ENCODE results near the gene KLHL29. TPM values are rescaled to one million over a fixed set of nuclear protein-coding genes. Genes with fewer than 3 reads are reported as not detected.

The KLHL29 gene
- total RNA-seq, 1 experiment from 2014 or later: 16.7 TPM

DNA sequence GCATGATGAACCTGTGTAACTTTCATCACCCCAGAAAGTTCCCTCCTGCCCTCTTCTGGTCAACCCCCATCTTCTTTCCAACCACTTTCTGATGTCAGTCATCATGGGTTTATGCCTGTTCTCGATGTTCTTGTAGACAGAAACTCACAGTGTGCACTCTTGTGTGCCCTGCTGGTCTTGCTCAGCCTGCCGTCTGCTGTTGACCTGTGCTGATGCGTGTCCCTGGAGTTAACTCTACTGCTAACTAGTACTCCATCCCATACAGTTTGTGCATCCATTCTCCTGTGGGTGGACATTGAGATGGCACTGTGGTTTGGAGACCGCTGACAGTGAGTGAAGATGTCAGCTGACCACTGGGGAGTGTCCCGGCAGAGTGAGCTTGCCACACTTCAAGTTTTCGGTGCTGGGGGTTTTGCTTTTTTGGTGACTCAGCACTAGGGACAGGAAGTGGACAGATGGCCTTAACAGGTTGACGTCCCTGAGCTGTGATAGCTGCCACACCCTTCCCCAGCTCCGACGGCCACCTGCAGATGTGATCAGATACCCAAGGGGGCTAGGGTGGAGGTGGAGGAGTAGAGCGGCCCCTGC lies 14.8 kb downstream of the KLHL29 start:
- Histone ChIP-seq H3K79me2 (ENCODE audit: insufficient read depth, low read length) (peaks cover 22% of the 10 kb centered on the region), H2AFZ (ENCODE audit: low read depth, low read length, poor library complexity, severe bottlenecking) (no peak overlapping the region), H3K9ac (ENCODE audit: low read length) (no peak overlapping the region), H3K27ac (ENCODE audit: low read depth, low read length) (no peak overlapping the region), H3K27me3 (ENCODE audit: insufficient read depth, low read length) (no peaks in the 10 kb centered on the region), H3K4me1 (ENCODE audit: control insufficient read depth in 1 of 2, insufficient read depth in 2 of 2, low read length in 2 of 2) (0 out of 4 replicates have a peak, but pooled peaks cover 0 to 3% of the 10 kb centered on the region in 2 experiments), H4K20me1 (ENCODE audit: insufficient read depth) (no peaks in the 10 kb centered on the region), H3K4me2 (ENCODE audit: low read length) (no peak overlapping the region), H3K36me3 (ENCODE audit: control insufficient read depth in 1 of 2, insufficient read depth in 2 of 2, low read length in 2 of 2) (no peaks in the 10 kb centered on the region), H3K9me3 (ENCODE audit: control insufficient read depth in 1 of 2, insufficient read depth in 1 of 2, low read depth in 1 of 2, low read length in 2 of 2) (no peaks in the 10 kb centered on the region), H3K4me3 (replicated peaks in 1 of 2; ENCODE audit: low read depth in 1 of 2, low read length in 2 of 2) (no peak overlapping the region), H3K9me2 (ENCODE audit: insufficient read depth) (no peaks in the 10 kb centered on the region)
- ChIA-PET POLR2A (no interaction called here), RAD21 (ENCODE audit: low non-redundant PET in 1 of 2, low total read pairs in 2 of 2, uncharacterized antibody in 2 of 2, unreplicated experiment in 2 of 2) (no interaction called here), CTCF (no interaction called here)
- TF ChIP-seq EZH2 (IDR thresholded peaks at IDR 0.05): no peak
- TF ChIP-seq RAD21 (IDR thresholded peaks at IDR 0.05; ENCODE audit: low read depth): peak; percentile 44
- TF ChIP-seq, protein P1, sequence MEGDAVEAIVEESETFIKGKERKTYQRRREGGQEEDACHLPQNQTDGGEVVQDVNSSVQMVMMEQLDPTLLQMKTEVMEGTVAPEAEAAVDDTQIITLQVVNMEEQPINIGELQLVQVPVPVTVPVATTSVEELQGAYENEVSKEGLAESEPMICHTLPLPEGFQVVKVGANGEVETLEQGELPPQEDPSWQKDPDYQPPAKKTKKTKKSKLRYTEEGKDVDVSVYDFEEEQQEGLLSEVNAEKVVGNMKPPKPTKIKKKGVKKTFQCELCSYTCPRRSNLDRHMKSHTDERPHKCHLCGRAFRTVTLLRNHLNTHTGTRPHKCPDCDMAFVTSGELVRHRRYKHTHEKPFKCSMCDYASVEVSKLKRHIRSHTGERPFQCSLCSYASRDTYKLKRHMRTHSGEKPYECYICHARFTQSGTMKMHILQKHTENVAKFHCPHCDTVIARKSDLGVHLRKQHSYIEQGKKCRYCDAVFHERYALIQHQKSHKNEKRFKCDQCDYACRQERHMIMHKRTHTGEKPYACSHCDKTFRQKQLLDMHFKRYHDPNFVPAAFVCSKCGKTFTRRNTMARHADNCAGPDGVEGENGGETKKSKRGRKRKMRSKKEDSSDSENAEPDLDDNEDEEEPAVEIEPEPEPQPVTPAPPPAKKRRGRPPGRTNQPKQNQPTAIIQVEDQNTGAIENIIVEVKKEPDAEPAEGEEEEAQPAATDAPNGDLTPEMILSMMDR (IDR thresholded peaks at IDR 0.05 in 2 of 3, conservative IDR thresholded peaks at IDR 0.05 in 1 of 3; ENCODE audit: borderline replicate concordance in 1 of 3, insufficient read depth in 1 of 3, low read depth in 2 of 3, low read length in 2 of 3): peak in 1 of 3 experiments; percentile 20; a peak in 1 of 6 replicates
- intact Hi-C loops (cut with micrococcal nuclease): no loop called here
- DNase-seq (ENCODE audit: low read depth, low spot score) (no peak), ATAC-seq (no peak)
- BruUV-seq (replicated peaks): no TSS peak

DNA sequence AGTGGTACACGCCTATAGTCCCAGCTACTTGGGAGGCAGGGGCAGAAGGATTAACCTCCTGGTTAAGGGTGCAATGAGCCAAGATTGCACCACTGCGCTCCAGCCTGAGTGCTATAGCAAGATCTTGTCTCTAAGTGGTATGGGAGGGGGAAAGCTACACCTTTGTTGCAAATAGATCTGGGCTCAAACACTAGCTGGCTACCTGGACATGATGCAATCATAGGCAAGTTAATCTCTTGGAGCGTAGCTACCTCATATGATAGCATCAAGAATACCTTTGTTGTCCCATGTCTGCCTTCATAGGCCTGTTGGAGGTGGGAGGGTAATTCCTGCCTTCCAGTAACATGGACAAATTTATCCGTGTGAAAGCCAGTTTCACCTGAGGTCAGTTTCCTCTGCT lies 15.7 kb downstream of the KLHL29 start:
- Histone ChIP-seq H3K9me2 (ENCODE audit: insufficient read depth) (no peaks in the 10 kb centered on the region), H3K36me3 (ENCODE audit: control insufficient read depth in 1 of 2, insufficient read depth in 2 of 2, low read length in 2 of 2) (no peaks in the 10 kb centered on the region), H3K4me2 (ENCODE audit: low read length) (no peak overlapping the region), H3K4me1 (ENCODE audit: control insufficient read depth in 1 of 2, insufficient read depth in 2 of 2, low read length in 2 of 2) (0 out of 4 replicates have a peak, but pooled peaks cover 0 to 3% of the 10 kb centered on the region in 2 experiments), H3K9ac (ENCODE audit: low read length) (no peak overlapping the region), H2AFZ (ENCODE audit: low read depth, low read length, poor library complexity, severe bottlenecking) (no peak overlapping the region), H3K27me3 (ENCODE audit: insufficient read depth, low read length) (no peaks in the 10 kb centered on the region), H4K20me1 (ENCODE audit: insufficient read depth) (no peaks in the 10 kb centered on the region), H3K79me2 (ENCODE audit: insufficient read depth, low read length) (peaks cover 22% of the 10 kb centered on the region; the same call in 1 of the 2 replicates), H3K4me3 (replicated peaks in 1 of 2; ENCODE audit: low read depth in 1 of 2, low read length in 2 of 2) (no peak overlapping the region), H3K27ac (ENCODE audit: low read depth, low read length) (no peak overlapping the region), H3K9me3 (ENCODE audit: control insufficient read depth in 1 of 2, insufficient read depth in 1 of 2, low read depth in 1 of 2, low read length in 2 of 2) (no peaks in the 10 kb centered on the region)
- CTCF ChIA-PET: no interaction called here
- DNase-seq (ENCODE audit: low read depth, low spot score) (no peak), ATAC-seq (no peak)
- intact Hi-C loops (cut with micrococcal nuclease): no loop called here
- no TSS peak for BruUV-seq (replicated peaks)
- TF ChIP-seq CEBPB (IDR thresholded peaks at IDR 0.05; ENCODE audit: low read depth) (peak; percentile 65), EZH2 (IDR thresholded peaks at IDR 0.05) (no peak)
- POLR2A ChIA-PET: no interaction called here
- RAD21 ChIA-PET (ENCODE audit: low non-redundant PET in 1 of 2, low total read pairs in 2 of 2, uncharacterized antibody in 2 of 2, unreplicated experiment in 2 of 2): no interaction called here
